PFSK-1 (cell line): ENCODE measurements around the gene LTF.

Experiments
- FOXP2 ChIP-seq: optimal IDR thresholded peaks from 2 replicates; pipeline ENCODE3; 2011; ENCODE audit warnings: borderline replicate concordance, control low read depth, inconsistent platforms; ENCODE audit not compliant: insufficient read depth; ENCODE audit errors: extremely low read length, extremely low read depth
- POLR2AphosphoS5 ChIP-seq: IDR thresholded peaks from 2 replicates; pipeline ENCODE4 v1.6.1; 2012; ENCODE audit warnings: low read depth, mild to moderate bottlenecking, control low read depth, low read length, moderate library complexity
- REST ChIP-seq, 2 experiments: IDR thresholded peaks; 2 replicates each; pipeline versions ENCODE4 v1.6.1 to v1.8.0; 2011 to 2012; ENCODE audit warnings: low read depth in 2 of 2, low read length in 2 of 2, control low read depth in 1 of 2, inconsistent platforms in 1 of 2, mild to moderate bottlenecking in 1 of 2, moderate library complexity in 1 of 2; ENCODE audit not compliant: insufficient read depth in 1 of 2
- SIN3A ChIP-seq: IDR thresholded peaks from 2 replicates; pipeline ENCODE4 v1.6.1; 2012; ENCODE audit warnings: mild to moderate bottlenecking, low read length, moderate library complexity, borderline replicate concordance; ENCODE audit not compliant: insufficient read depth
- TAF1 ChIP-seq: IDR thresholded peaks from 2 replicates; pipeline ENCODE4 v1.6.1; 2012; ENCODE audit warnings: low read length, control low read depth, borderline replicate concordance; ENCODE audit not compliant: insufficient read depth

Gene LTF

GRCh38 chr3:46454209-46454595, 10.5 kb downstream of the LTF start:
- TF ChIP-seq POLR2AphosphoS5 (no peak), REST (IDR thresholded peaks at IDR 0.05; ENCODE audit: insufficient read depth in 1 of 2, low read depth in 2 of 2, low read length in 2 of 2) (no peak), SIN3A (no peak), FOXP2 (no peak), TAF1 (no peak)

- no peak for TF ChIP-seq POLR2AphosphoS5
- no peak for TF ChIP-seq SIN3A
- no peak for TF ChIP-seq REST (IDR thresholded peaks at IDR 0.05; ENCODE audit: insufficient read depth in 1 of 2, low read depth in 2 of 2, low read length in 2 of 2)
- no peak for TF ChIP-seq TAF1
- no peak for TF ChIP-seq FOXP2
These were observed 11.0 kb downstream of the LTF start for GRCh38 chr3:46453526-46454208.

GRCh38 chr3:46449755-46450552, 14.8 kb downstream of the LTF start:
- TF ChIP-seq REST (IDR thresholded peaks at IDR 0.05; ENCODE audit: insufficient read depth in 1 of 2, low read depth in 2 of 2, low read length in 2 of 2) (no peak), TAF1 (no peak), FOXP2 (no peak), SIN3A (no peak), POLR2AphosphoS5 (no peak)

GRCh38 chr3:46448721-46449120, 16.0 kb downstream of the LTF start:
- TF ChIP-seq POLR2AphosphoS5 (no peak), FOXP2 (no peak), REST (IDR thresholded peaks at IDR 0.05; ENCODE audit: insufficient read depth in 1 of 2, low read depth in 2 of 2, low read length in 2 of 2) (no peak), SIN3A (no peak), TAF1 (no peak)
